Psoas muscle (tissue), 8 donors: ENCODE measurements around the gene SNAI3. TPM values are rescaled to one million over a fixed set of nuclear protein-coding genes. Genes with fewer than 3 reads are reported as not detected.

Source experiments
- ATAC-seq, 4 donors: fragments of 200-7000 bp; cut with Tn5 transposase; one replicate each; pipeline ENCODE4 v1.9.1; 2020; ENCODE audit warnings: moderate library complexity in 3 of 4, mild to moderate bottlenecking in 2 of 4
- DNase-seq, 2 donors: peaks; one replicate each; pipeline ENCODE4 v3.0.0-alpha.2; 2020
- H3K27ac ChIP-seq: fragments of 200-600 bp; one replicate; pipeline ENCODE4 v1.8.0; 2022
- H3K27me3 ChIP-seq, 3 donors: fragments of 200-600 bp in 1 of 3; one replicate each; pipeline versions ENCODE4 v1.6.1 to v1.8.0; 2013 to 2022; ENCODE audit warnings: low read length in 2 of 3, mild to moderate bottlenecking in 2 of 3, moderate library complexity in 1 of 3; ENCODE audit not compliant: insufficient read depth in 3 of 3
- H3K36me3 ChIP-seq, 2 donors: fragments of 200-600 bp in 1 of 2; one replicate each; pipeline versions ENCODE4 v1.6.1 to v1.8.0; 2013 to 2022; ENCODE audit warnings: low read depth in 1 of 2, mild to moderate bottlenecking in 1 of 2, moderate library complexity in 1 of 2; ENCODE audit not compliant: insufficient read depth in 1 of 2
- H3K4me1 ChIP-seq: fragments of 200-600 bp; one replicate; pipeline ENCODE4 v1.8.0; 2022
- H3K4me3 ChIP-seq: fragments of 200-600 bp; one replicate; pipeline ENCODE4 v1.8.0; 2022; ENCODE audit warnings: mild to moderate bottlenecking
- H3K9me3 ChIP-seq: fragments of 200-600 bp; one replicate; pipeline ENCODE4 v1.8.0; 2022
- CTCF ChIP-seq: fragments of 200-600 bp; IDR thresholded peaks from one replicate; pipeline ENCODE4 v1.8.0; 2022; ENCODE audit warnings: antibody characterized with exemption
- WGBS, 3 donors: extraction: QIAGEN DNeasy Blood & Tissue Kit; methylation state at CpG; one replicate each; pipeline versions ENCODE4 v1.1.6 to v1.1.7; 2013; 5-methylcytosine and 5-hydroxymethylcytosine counted together
- intact Hi-C, 2 donors: fragments of 100-400 bp; cut with DNase I; formaldehyde crosslinking; loops; one replicate each; pipeline versions ENCODE4 v1.11.0 to v1.14.2; 2022
- polyA plus RNA-seq, 3 donors: library from polyadenylated mRNA; stranded (reverse); fragments of 200-250 nt; gene quantifications; one replicate each; pipeline ENCODE4 v1.2.3, GENCODE V29; 2013
- total RNA-seq, 4 donors: library from RNA; stranded (reverse); fragmentation: NEBNext Ultra II Directional in 2 of 4; extraction: Animal tissue kit (Norgen Biotek cat#: 25700) in 2 of 4; gene quantifications; one replicate each; pipeline versions ENCODE4 v1.2.1 to v1.2.4, GENCODE V29; 2021 to 2023
- donor health status: healthy with polysubstance abuse.
- donor health status: DM: no; HTN: no; CAD: no; lungs with moderate emphysema.
- donor health status: Bipolar disorder and iron deficiency.
- donor health status: healthy.
- donor health status: DM: yes; HTN: yes; CAD: no.
- donor health status: DM: no; HTN: no; CAD: no.
- donor health status: DM: no; HTN: no; CAD: no.
- donor health status: DM: yes; HTN: yes; CAD: no.

SNAI3 gene
- total and polyA plus RNA-seq, 7 donors = 1.2 to 8.5 (median 3.9) TPM

GRCh38 chr16:88720396-88720970 lies 34.2 kb upstream of the SNAI3 start:
- no peak for TF ChIP-seq CTCF
- H3K9me3 ChIP-seq = no peaks in the 10 kb centered on the region

GRCh38 chr16:88719933-88720296 lies 33.6 kb upstream of the SNAI3 start:
- no peak overlapping the region for H3K27ac ChIP-seq
- H3K27me3 ChIP-seq = no peaks in the 10 kb centered on the region
- no peaks in the 10 kb centered on the region for H3K4me1 ChIP-seq
- H3K4me3 ChIP-seq = no peak overlapping the region
- intact Hi-C loops = no loop called here
- H3K9me3 ChIP-seq = no peaks in the 10 kb centered on the region
- whole genome bisulfite sequencing, 3 donors = 94% methylated on average over 14 to 19 of the region's 19 CpGs
- peaks cover 5 to 78% of the 10 kb centered on the region in 2 donors for H3K36me3 ChIP-seq
- DNase-seq (no peak), ATAC-seq (no peak)
- no peak for TF ChIP-seq CTCF

More at GRCh38 chr16:88720396-88720970, 34.2 kb upstream of the SNAI3 start:
- intact Hi-C loops = no loop called here
- WGBS, 3 donors = 90 to 95% (median 90%) methylated on average over 16 to 23 of the region's 23 CpGs
- H3K4me1 ChIP-seq = no peaks in the 10 kb centered on the region
- H3K27me3 ChIP-seq = peaks cover 0 to 2% (median 0%) of the 10 kb centered on the region in 3 donors
- DNase-seq (no peak), ATAC-seq (no peak)
- no peak overlapping the region for H3K4me3 ChIP-seq
- H3K36me3 ChIP-seq = peaks cover 5 to 78% of the 10 kb centered on the region in 2 donors
- no peak overlapping the region for H3K27ac ChIP-seq

GRCh38 chr16:88719267-88719932 lies 33.1 kb upstream of the SNAI3 start:
- Histone ChIP-seq H3K4me1 (no peaks in the 10 kb centered on the region), H3K36me3 (peaks cover 7 to 78% of the 10 kb centered on the region in 2 donors), H3K4me3 (no peak overlapping the region), H3K9me3 (no peaks in the 10 kb centered on the region), H3K27me3 (no peaks in the 10 kb centered on the region), H3K27ac (no peak overlapping the region)
- DNase-seq = no peak
- 57 to 68% (median 66%) methylated on average over 29 of the region's 29 CpGs for WGBS, 3 donors
- TF ChIP-seq CTCF = no peak
- ATAC-seq = peak in 2 of 4 donors; percentile 6 to 22
- intact Hi-C loops = no loop called here

- no peak for TF ChIP-seq CTCF
- Histone ChIP-seq H3K9me3 (no peaks in the 10 kb centered on the region), H3K27ac (no peak overlapping the region), H3K36me3 (peaks cover 7 to 79% of the 10 kb centered on the region in 2 donors), H3K27me3 (no peaks in the 10 kb centered on the region), H3K4me1 (no peaks in the 10 kb centered on the region), H3K4me3 (no peak overlapping the region)
- intact Hi-C loops = no loop called here
- WGBS, 3 donors = 83 to 90% (median 83%) methylated on average over 11 of the region's 11 CpGs
- ATAC-seq (no peak), DNase-seq (no peak)
These were observed 31.9 kb upstream of the SNAI3 start for GRCh38 chr16:88718178-88718577.
